ELF-1 (cell line): ENCODE measurements around the gene IGFBP6.

Experiments used
- DNase-seq: peaks from one replicate; pipeline ENCODE4 v3.0.0-alpha.2; 2016; ENCODE audit warnings: low read depth, low spot score

The IGFBP6 gene

DNA sequence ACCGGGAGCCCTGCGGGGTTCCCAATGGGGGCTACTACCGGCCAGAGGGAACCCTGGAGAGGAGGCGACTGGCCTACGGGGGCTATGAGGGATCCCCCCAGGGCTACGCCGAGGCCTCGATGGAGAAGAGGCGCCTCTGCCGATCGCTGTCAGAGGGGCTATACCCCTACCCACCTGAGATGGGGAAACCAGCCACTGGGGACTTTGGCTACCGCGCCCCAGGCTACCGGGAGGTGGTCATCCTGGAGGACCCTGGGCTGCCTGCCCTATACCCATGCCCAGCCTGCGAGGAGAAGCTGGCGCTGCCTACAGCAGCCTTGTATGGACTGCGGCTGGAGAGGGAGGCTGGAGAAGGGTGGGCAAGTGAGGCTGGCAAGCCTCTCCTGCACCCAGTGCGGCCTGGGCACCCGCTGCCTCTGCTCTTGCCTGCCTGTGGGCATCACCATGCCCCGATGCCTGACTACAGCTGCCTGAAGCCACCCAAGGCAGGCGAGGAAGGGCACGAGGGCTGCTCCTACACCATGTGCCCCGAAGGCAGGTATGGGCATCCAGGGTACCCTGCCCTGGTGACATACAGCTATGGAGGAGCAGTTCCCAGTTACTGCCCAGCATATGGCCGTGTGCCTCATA lies 37.9 kb upstream of the IGFBP6 start:
- no peak for DNase-seq

GRCh38 chr12:53060064-53060720 lies 37.3 kb upstream of the IGFBP6 start:
- DNase-seq, result no peak

DNA sequence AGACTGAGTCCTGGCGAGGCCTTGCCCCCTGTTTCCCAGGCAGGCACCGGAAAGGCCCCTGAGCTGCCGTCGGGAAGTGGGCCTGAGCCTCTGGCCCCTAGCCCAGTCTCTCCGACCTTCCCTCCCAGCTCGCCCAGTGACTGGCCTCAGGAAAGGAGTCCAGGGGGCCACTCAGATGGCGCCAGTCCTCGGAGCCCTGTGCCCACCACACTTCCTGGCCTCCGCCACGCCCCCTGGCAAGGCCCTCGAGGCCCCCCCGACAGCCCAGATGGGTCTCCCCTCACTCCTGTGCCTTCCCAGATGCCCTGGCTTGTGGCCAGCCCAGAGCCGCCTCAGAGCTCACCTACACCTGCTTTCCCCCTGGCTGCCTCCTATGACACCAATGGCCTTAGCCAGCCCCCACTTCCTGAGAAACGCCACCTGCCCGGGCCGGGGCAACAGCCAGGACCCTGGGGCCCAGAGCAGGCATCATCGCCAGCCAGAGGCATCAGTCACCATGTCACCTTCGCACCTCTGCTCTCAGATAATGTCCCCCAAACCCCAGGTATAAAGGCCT lies 36.7 kb upstream of the IGFBP6 start:
- no peak for DNase-seq

DNA sequence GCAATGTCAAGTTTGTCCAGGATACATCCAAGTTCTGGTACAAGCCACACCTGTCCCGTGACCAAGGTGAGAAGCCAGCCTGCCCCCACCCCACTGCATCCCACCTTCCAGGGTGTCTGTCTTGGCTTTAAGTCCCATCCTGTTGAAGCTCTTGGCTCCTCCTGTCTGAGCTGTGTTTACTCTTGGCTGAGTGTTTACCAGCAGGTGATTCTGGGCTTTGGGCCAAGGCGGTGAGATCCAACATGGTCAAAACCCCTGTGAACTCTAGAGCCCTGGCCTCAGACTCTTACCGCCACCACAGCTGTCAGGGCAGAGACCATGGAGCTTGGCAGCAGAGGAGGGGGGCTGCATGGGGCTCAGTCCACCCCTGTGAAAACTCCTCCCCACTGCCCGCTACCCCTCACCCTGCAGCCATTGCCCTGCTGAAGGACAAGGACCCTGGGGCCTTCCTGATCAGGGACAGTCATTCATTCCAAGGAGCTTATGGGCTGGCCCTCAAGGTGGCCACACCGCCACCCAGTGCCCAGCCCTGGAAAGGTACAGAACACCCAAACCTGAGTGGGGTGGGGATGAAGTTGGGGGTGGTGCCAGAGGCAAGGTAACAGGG lies 36.0 kb upstream of the IGFBP6 start:
- no peak for DNase-seq

GRCh38 chr12:53062011-53062961 lies 35.2 kb upstream of the IGFBP6 start:
- no peak for DNase-seq

- DNase-seq, result no peak
Observed at GRCh38 chr12:53062977-53063707, 34.3 kb upstream of the IGFBP6 start.

DNA sequence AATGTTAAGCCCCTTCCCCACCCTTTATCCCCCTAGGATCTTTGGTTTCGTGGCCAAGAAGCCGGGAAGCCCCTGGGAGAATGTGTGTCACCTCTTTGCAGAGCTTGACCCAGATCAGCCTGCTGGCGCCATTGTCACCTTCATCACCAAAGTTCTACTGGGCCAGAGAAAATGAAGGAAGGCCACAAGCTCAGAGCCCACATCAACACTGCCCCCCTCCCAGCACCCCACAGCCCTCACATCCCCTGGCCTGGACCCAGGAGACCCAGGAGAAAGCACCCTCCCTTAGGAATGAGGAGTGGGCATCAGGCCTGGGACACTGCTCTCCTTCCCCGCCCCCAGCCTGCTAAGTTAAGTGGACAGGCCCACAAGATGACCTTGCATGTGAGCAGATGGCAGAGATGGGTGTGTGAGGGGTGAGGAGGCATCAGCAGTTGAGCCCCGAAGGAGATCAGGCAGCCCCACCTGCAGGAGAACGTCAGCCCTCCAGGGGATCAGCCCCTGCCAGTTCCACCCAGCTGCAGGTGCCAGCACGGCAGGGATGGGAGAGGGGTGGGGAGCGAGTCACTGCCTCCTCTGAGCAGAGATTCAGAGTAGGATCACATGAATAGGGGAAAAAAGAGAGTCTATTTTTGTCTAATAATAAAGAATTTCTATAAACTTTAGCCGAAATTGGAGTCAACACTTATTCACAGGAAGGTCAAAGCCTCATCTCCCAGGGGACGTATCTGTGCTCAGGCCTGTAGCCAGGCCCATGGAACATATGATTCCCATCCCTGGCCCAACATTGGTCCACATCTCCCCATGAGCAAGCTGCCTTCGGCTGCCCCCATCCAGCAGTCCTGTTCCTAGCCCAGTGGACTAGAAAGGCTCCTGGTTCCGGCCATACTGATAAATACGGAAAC lies 33.5 kb upstream of the IGFBP6 start:
- DNase-seq, result no peak

DNA sequence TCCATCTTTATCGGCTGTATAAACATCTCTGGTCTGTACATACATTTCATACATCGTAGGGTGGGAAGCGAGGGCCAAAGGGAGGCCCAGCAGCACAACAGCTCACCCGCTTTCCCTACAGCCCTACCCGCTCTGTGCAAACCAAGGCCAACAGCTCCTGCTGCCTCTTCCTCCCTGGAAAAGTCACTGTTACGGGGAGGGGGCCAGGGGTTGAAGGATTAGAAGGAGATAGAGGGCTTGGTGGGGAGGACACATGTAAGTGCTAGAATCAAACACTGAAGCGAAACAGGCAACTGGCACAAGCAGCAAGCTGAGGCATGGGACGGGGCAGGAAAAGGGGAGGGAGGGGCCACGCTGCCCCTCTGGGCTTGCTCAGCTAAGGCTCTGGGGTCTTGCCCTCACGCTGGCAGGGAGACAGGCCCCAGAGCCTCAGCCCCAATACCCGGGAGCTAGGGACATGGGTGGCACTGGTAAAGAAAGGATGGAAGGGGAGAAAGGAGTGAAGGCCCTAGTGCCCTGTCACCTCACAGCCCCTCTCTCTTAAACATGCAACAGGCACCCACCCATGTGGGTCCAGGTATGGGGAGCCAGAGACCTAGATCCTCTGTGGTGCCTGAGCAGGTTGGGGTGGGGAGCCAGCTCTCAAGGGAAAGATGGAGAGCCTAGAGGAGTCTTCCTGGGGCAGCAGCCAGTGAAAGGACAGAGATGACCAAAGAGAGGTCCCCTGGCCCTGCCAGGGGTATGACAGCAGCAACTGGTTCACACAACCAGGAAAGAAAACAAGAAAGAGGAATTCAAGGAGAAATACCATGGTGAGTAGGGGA lies 32.6 kb upstream of the IGFBP6 start:
- no peak for DNase-seq

DNA sequence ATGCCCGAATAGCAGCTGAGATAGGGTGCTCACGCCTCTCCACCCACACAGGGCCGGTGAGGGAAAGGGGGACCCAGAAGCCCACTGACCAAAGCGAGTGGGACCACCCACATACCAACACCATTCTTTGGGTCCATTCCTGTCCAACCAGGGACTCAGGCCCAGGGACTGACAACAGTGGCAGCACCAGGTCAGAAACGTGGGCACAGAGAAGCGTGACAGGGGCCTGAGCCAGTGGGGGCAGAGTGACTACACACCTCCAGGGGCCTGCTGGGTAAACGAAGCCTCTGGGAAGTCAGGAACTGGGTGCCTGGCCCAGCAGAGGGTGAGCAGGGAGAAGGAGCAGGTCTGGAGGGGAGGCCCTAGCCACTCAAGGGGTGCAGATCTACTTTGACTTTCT lies 32.0 kb upstream of the IGFBP6 start:
- DNase-seq, result no peak

GRCh38 chr12:53065975-53066931 lies 31.2 kb upstream of the IGFBP6 start:
- DNase-seq, result peak; percentile 86

GRCh38 chr12:53067074-53067992 lies 30.1 kb upstream of the IGFBP6 start:
- no peak for DNase-seq

- no peak for DNase-seq
Observed at GRCh38 chr12:53067993-53068770, 29.3 kb upstream of the IGFBP6 start.

- DNase-seq, result no peak
Observed at GRCh38 chr12:53068811-53069585, 28.5 kb upstream of the IGFBP6 start.

DNA sequence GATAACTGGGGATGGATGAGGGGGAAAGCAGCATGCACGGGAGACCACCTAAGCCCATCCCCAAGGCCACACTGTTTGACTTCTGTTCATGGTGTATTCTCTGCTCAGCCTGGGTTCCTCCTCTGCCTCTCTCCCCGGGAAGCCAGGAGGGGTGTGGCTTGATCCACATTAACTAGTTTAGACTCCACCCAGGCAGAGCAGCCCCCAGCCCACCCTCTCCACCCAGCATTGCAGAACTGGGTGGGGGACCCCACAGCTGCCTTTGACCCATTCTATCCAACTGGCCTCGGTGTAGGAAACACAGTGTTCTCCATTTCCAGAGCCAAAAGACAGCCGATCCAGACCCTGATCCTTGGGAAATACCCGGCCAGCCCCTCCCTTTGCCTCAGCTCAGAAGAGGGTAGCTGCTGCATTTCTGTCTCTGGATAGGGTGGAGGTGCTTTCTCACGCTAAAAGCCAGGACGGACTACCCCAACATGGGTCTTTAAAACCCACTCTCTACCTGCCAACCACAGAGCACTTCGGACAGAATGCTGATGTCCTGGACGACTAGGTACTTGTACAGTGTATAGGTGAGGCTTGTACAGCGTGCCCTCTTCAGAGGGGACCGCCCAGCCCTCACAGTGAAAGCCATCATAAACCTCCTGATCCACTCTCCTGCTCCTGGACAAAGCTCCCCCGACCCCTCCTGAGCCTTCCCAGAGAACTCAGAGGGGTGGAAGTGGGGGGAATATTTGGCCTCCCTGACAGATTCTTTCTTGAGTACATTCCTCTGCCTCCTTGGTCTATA lies 27.7 kb upstream of the IGFBP6 start:
- no peak for DNase-seq
